HG03565 (cell line): ENCODE data around the gene CEBPB.
"Not testable (repeated sequence)": the region's sequence is repeated elsewhere in the genome, so short reads cannot be mapped to it uniquely, and the experiment has no call there.

Experiments
- ATAC-seq: cut with Tn5 transposase; IDR thresholded peaks from one replicate; pipeline ENCODE4 v1.9.1; 2021; ENCODE audit warnings: mild to moderate bottlenecking, moderate library complexity; ENCODE audit not compliant: unreplicated experiment

CEBPB gene

DNA sequence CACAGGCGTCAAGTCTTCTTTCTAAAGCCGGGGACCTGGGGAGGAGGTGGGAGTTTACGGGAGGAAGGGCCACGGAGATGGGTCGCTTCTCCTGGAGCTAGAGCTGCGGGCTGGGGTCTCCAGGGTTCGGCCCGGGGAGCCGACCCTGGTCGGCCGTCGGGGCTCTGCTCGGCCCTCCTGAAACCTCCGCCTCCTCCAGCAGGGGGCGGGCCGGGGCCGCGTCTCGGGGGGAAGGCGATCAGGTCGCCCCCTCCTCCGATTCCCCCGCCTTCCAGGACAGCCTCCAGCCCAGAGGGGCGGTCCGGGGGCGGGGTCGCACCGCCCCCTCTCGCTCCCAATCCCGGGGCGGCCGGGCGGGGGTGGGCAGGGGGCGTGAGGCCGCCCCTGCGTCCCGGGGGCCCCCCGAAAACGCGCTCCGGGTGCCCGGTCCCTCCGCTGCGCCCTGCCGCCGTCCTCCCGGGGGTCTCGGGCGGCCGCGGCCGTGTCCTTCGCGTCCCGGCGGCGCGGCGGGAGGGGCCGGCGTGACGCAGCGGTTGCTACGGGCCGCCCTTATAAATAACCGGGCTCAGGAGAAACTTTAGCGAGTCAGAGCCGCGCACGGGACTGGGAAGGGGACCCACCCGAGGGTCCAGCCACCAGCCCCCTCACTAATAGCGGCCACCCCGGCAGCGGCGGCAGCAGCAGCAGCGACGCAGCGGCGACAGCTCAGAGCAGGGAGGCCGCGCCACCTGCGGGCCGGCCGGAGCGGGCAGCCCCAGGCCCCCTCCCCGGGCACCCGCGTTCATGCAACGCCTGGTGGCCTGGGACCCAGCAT, at the start of gene CEBPB:
TSS of gene CEBPB (plus strand) at position 580 of the 814 bp plus-strand sequence. CDS start at position 784, 204 bp downstream.
- ATAC-seq, result no peak

DNA sequence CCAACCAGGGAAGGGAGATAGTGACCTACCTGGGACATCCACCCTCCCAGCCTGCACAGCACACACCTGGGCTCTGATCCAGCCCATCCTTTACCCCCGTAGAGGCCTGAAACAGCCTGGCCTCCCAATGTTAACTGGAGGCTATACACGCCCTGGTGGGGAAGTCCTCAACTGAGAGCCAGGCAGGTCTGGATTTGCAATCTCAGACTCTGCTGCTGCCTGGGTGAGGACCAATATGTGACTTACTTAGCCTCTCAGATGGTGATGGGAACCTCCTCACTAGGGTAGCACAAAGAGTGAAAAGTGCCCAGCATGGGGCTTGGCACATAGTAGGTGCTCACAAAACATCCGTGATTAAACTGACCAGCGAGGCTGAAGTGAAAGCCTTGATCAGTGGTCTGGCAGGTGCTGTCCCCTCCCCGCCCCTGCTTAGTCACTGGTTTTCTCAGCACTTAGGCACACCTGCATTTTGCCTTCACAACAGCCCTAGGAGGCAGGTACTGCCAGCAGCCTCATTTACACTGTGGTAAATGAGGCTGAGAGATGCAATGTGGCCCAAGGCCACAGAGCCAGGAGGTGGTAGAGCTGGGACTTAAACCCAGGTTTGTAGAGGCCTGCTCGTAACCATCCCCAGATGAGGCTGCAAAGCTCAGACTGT, 49.5 kb upstream of the CEBPB start:
- ATAC-seq, result no peak

DNA sequence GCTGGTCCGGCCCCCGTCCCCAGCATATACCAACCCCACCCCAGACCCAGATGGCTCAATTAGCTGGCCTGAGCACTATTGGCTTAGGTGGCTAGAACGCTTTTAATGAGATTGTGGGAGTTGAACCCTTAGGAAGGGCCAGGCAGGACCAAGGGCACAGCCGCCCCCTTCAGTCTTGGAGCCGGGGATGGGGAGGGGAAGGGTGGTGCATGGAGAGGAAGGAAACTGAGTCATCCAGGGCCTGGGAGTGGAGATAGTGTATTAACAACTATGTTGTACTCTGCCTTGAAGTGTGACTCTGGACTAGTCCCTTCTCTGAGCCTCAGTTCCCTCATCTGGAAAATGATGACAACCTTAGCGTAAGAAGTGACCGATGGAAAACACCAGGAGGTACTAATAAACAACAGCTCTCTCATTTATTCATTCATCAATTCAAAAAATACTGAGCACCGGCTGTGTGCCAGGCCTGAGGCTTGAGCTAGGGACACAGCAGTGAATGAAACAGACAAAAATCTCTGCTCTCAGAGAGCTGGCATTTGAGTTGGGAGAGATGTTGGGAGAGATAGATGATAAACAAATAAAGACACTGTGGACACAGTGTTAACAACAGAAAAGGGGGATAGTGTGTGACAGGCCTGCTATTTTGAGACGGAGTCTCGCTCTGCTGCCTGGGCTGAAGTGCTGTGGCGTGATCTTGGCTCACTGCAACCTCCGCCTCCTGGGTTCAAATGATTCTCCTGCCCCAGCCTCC, 48.6 kb upstream of the CEBPB start:
- no peak for ATAC-seq

DNA sequence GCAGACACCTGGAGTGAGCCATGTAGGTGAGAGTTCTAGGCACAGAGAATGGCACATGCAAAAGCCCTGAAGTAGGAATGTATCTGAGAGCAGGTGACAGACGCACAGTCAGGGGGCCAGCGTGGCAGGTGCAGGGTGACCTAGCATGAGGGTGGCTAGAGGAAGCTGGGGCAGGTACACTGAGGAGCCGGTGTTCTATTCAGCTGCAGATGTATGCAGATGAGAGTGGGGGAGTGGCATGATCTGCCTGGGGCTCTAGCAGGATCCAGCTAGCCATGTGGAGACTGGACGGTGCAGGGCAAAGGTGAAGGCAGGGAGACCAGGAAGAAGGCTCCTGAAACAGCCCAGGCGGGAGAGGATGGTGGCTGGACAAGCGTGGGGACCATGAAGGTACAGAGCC, 47.8 kb upstream of the CEBPB start:
- no peak for ATAC-seq

DNA sequence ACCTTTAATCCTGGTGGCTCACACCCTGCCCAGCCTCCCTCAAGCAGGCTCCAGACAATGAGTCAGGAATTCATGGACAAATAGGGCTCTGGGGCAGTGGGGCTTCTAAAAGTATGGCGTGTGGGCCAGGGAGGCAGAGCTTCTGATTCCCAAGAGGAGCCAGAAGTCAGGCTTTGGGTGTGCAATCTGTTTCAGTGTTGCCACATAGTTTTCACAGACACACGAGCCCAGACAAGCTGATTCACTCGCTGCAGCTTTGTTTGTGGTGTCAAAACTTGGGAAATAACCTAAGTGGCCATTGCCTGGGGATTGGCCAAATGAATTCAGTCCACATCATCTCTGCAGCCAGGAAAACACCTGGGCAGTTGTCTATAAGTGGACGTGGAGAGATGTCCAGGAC, 46.3 kb upstream of the CEBPB start:
- ATAC-seq, result no peak

DNA sequence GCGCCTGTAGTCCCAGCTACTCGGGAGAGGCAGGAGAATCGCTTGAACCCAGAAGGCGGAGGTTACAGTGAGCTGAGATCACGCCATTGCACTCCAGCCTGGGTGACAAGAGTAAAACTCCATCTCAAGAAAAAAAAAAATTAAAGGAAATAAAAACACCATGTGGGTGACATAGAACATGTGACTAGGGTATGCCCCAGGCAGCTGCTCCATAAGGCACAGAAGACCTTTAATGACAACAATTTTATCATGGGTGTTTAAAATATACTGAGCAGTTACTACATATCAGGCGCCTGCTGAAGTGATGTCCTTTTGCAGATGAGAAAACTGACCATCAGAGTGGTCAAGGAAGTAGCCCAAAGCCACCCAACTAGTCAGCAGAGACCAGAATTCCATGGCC, 45.1 kb upstream of the CEBPB start:
- ATAC-seq, result no peak

DNA sequence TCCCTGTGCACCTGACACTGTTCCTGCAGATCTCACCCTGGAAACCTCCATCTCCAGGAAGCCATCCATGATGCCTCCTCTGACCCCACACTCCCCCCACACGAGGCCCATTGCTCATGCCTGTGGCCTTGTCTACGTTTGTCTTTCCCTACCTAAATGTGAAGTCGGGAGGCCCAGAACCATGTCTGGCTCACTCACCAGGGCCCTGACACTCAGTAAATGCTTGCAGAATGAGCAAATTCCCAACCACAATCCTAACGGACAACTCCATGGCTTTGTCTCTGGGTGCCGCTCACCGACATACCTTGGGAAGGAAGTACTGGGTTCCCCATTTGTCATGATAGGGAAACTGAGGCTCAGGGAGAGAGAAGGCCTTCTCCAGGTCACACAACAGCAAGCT, 44.4 kb upstream of the CEBPB start:
- no peak for ATAC-seq

DNA sequence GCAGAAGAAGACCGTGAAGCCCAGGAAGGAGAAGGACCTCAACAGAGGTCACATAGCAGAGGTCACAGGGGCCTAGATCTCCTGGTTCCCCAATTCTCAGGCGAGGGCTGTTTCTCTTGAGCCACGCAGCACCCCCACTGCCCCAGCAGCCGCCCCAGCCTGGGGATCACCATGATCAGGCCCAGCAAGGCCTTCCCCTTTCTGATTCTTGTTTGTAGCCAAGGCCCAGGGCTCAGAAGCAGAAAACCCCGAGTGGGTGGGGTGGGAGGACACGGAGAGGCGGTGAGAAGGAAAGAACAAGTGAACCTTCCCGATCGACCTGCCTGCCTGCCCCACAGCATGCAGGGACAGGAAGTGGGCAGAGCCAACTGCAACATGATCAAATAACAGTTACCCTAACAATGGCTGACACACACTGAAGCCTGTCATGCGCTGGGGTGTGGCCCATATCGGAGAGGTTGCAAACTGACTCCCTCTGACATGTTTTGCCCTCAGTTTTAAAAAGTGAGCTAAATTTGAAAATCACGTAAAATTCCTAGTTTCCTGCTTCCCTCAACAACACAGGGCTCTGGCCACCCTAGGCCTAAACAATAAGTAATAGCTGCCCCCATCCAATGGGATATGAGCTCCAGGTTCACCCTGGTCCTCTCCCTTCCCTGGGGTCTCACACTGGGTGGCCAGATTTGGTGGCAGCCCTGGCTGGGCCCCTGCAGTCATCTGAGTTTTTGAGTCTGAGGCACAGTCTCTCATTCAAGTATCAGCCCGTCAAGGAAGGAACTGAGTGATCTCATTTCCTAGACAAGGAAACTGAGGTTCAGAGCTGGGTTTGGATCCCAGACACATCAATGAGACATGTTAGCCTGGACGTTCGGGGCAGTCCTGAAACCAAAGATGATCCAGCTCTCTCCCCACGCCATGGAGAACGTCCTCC, 43.6 kb upstream of the CEBPB start:
- ATAC-seq, result peak; percentile 69

DNA sequence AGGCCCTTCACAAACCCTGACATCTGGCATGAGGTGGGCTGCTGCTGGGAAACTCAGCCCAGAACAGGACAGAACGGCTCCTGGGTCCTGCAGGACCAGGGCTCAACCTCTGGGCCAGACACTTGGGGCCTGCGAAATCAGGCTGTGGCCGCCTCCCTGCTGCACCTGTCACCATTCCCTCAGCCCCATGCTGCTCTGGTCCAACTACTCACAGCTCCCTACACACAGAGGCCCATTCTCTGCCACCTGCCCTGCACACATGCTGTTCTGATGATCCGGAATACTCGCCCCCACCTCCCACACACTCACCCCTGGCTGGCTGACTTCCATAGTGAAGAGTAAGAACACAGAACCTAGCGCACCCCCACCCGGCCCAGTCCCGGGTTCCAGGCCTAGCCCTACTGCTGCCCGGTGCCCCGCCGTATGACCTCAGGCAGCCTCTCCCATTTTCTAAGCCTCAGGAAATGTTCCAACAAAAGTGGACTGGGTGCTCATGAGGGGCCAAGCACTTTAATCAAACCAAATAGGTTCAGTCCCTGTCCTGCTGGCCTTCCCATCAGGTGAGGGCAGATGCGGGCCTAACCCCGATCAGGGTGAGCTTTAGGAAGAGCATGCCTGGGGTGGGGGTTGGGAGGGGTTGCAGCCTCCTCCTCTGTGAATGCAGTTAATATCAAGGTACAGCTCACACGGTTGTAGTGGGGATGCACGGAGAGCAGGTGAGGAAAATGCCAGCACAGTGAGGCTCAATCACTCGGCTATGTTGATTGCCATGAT, 41.0 kb upstream of the CEBPB start:
- ATAC-seq, result no peak

DNA sequence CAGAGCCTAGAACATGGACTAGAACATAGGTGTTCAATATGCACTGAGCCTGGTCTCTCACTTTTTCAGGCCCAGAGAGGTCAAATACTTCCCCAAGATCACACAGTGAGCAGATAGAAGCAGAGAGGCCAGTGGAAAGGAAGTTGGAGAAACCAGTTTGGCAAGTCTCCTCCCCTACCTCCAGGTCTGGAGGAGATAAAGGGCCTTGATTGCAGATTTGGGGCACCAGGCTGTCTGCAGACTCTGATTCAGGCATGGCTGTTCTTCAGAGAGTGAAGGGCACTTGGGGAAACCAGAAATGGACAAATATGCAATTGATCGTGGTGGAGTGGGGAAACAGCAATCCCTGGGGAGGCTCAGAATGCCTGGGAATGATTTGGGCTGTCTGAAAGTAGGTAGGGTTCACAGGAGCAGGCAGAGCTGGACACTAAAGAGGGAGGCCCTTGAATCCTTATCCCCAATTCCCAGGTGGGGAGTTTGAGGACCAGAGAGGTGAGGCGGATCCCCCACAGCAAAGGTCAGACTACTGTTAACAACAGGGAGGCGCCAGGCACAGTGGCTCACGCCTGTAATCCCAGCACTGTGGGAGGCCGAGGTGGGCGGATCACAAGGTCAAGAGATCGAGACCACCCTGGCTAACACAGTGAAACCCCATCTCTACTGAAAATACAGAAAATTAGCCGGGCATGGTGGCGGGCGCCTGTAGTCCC, 39.4 kb upstream of the CEBPB start:
- ATAC-seq, result no peak

DNA sequence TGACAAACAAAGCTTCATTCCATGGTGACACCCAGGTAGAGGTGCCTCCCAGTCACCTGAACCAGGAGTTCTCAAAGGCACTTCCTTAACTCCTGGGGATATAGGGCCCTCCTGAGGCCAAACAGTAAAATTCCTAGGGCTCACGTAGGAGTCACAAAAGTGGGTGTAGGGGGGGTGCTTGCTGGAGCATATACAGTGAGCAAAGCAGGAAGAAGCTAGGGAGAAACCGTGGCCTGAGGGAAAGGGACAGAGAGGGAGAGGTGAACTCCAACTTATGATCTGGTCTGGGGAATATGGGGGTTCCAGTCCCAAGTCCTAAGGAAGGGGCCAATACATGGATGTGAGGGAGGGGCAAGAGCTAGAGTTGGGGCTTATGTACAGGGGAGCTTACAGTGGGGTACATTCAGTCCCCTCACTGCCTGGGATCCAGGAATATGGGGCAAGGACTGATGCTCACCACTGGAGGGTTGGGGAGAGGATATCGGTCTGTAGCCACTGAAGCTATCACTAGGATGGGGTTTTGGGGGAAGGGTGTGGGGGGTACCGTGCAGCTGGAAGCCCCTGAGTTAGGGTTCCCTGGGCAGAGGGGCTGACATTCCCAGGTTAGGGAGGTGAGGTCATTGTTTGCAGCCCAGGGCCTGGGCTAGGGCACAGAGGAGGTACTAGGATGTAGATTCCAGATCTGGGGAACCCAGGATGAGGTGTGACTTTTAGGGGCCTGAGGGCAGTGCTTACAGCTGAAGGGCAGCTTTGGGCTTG, 38.1 kb upstream of the CEBPB start:
- no peak for ATAC-seq

DNA sequence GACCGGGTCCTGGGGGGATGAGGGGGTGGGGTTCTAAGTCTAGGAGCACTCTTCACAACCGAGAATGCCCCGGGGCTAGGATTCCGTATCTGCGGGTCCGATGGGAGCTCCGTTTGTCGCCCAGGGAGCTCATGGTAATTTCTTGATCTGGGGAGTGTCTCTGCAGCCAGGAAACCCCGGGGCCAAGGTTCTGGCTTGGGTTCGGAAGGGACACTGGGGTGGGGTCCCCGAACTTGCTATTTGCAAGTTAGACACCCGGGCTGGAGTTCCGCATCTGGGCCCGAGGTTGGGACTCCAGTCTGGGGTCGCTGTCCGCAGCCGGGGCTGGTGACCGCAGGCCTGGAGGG, 37.5 kb upstream of the CEBPB start:
- ATAC-seq, result no peak

DNA sequence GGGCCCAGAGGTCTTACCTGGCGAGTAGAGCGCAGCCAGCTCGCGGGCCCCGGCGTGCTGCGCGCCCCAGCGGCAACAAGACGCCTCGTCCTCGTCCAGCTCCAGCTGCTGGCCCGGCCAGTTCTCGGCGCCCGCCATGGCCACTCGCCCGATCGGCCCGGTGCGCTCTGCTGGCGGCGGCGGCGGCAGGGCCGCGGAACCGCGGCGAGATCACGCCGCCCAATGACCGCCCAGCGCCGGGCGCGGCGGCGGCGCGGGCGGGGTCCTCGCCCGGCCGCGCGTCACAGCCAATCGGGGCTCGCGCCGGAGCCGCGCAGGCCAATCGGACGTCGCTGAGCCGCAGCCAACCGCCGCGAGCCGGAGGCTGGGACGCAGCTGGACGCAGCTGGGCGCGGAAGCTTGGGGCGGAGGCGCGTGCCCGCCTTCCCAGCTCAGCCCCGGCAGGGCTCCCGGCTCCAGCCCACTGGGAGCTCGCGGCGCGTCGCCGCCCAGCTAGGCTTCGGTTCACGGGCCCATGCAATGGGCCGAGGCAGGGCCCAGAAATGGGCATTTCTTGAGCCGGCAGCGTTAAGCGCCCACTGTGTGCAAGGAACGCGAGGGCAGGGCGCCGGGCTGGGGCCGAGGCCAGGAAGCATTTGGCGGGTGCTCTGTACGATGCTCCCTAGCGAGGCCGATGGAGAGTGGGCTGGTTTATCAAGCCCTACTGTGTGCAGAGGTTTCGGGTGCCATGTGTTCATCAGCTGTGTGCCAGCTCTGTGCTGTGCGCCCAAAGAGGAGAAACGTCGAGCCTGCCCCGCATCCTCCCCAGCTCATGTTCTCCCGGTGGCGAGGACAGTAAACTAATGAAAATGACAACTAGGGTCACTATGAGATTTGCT, 36.9 kb upstream of the CEBPB start, which contains the start of gene PEDS1:
TSS of gene PEDS1 (minus strand) at position 224 of the 878 bp plus-strand sequence. CDS start at position 138, 86 bp downstream.
- peak; percentile 91 for ATAC-seq

DNA sequence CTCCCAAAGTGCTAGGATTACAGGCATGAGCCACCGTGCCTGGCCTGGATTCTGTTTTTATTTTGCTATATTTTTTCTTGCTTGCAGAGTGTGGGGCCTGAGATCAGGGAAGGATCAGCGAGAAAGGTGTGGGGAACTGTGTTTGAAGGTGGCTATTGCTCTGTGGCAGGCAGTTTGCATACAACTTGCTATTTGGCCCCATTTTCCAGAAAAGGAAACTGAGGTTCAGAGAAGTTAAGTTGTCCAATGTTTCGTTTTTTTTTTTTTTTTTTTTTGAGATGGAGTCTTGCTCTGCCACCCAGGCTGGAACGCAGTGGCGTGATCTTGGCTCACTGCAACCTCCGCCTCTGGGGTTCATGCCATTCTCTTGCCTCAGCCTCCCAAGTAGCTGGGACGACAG, 29.1 kb upstream of the CEBPB start:
- ATAC-seq, result not testable (repeated sequence)

DNA sequence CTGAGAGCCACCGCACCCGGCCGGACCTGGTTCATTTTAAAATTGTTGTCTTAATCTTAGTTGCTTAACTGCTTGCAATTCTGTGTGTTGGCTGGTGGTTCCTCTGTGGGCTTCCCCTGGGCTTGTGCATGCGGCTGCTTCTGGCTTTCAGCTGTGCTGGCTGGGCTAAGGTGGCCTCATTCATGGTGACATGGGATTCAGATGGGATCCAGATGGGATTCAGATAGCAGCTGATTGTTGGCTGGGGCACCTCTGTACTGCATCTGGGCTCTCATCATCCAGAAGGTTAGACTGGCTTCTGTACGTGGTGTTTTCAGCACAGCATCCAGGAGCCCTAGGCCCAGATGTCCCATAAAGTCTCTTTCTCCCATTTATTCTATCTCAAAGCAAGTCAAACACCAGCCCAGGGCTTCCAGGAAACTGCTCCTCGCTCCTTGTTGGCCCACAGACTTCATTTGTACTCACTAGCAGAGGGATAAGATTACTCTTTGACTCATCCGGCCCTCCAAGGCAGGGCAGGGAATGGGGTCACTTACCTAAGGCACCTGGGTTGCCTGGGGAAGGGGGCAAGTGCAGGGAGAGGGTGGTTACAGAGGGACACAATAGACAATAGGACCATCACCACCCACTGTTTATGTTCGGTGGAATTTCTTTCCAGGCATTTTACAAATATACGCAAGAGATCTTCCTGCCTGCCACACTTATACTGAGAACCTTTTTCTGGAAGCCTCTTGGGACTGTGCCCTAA, 26.9 kb upstream of the CEBPB start:
- ATAC-seq, result no peak

DNA sequence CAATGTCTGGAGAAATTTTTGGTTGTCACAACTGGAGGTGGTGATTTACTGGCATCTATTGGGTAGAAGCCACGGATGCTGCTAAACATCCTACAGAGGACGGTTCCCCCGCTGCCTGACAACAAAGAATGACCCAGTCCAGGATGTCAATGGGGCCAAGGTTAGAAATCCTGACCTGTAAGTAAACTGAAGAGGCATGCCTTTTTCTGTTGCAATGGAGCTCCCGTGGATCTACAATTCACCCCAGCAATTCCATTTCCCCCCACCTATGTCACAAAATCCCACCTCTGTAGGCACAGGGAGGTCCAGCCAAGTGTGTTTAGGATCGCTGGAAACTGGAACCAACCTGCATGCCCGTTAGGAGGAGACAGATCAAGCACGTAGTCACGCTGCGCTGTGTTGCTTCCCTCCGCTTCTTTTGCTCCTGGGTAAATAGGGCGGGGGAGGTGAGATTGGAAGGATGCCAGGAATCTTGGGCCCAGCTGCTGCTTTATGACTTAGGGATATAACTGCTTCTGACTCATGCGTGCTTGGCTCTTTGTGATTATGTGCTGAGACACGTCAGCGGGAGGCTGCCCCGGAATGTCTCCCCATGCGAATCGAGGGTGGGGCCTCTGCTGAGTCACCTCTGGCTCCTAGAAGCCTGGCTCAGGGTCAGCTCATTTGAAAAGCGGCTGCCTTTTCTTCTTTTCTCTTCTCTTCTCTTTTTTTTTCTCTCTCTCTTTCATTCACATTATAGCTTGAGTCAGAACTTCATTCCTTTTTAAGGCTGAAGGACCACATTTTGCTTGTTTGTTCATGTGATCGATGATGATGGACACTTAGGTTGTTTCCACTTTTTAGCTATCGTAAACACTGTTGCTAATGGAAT, 24.7 kb upstream of the CEBPB start:
- peak; percentile 89 for ATAC-seq
